Erythroblast (primary cell): ENCODE results near the gene KIF6.

Experiments used
- GATA1 ChIP-seq: IDR thresholded peaks from 2 replicates; pipeline ENCODE4 v1.6.1; 2011; ENCODE audit warnings: low read depth, mild to moderate bottlenecking, control low read depth, low read length, moderate library complexity
- POLR2A ChIP-seq: IDR thresholded peaks from 2 replicates; pipeline ENCODE4 v1.6.1; 2011; ENCODE audit warnings: mild to moderate bottlenecking, low read length

- no peak for TF ChIP-seq POLR2A
- no peak for TF ChIP-seq GATA1
Measured at GRCh38 chr6:39642270-39642669, 82.9 kb downstream of the KIF6 start.
